Activated CD4-positive, alpha-beta T cell treated with anti-CD3 and anti-CD28 coated beads, Interleukin-10, Interleukin-2, amounts not matched to agents 100 ng/mL and 50 ng/mL, durations not matched to agents 16 hours and 8 hours (primary cell): ENCODE measurements around the gene ITGAV.

Experiments used
- DNase-seq: peaks from one replicate; pipeline ENCODE4 v3.0.0-alpha.2; 2020

Gene ITGAV

GRCh38 chr2:186725783-186726182 lies 135.9 kb downstream of the ITGAV start:
- no peak for DNase-seq

- DNase-seq = no peak
These were observed 137.1 kb downstream of the ITGAV start for GRCh38 chr2:186726938-186727337.

GRCh38 chr2:186728631-186729030 lies 138.8 kb downstream of the ITGAV start:
- no peak for DNase-seq
